Measurements from ENCODE around the gene CARD6.

GRCh38 chr5:40828021-40828631 lies 13.0 kb upstream of the CARD6 start:
- TF ChIP-seq, protein P1, sequence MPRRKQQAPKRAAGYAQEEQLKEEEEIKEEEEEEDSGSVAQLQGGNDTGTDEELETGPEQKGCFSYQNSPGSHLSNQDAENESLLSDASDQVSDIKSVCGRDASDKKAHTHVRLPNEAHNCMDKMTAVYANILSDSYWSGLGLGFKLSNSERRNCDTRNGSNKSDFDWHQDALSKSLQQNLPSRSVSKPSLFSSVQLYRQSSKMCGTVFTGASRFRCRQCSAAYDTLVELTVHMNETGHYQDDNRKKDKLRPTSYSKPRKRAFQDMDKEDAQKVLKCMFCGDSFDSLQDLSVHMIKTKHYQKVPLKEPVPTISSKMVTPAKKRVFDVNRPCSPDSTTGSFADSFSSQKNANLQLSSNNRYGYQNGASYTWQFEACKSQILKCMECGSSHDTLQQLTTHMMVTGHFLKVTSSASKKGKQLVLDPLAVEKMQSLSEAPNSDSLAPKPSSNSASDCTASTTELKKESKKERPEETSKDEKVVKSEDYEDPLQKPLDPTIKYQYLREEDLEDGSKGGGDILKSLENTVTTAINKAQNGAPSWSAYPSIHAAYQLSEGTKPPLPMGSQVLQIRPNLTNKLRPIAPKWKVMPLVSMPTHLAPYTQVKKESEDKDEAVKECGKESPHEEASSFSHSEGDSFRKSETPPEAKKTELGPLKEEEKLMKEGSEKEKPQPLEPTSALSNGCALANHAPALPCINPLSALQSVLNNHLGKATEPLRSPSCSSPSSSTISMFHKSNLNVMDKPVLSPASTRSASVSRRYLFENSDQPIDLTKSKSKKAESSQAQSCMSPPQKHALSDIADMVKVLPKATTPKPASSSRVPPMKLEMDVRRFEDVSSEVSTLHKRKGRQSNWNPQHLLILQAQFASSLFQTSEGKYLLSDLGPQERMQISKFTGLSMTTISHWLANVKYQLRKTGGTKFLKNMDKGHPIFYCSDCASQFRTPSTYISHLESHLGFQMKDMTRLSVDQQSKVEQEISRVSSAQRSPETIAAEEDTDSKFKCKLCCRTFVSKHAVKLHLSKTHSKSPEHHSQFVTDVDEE (CRISPR knock-in tag; IDR thresholded peaks at IDR 0.05), result no peak
- TF ChIP-seq ZFP30 (CRISPR knock-in tag; IDR thresholded peaks at IDR 0.05) (no peak), TOX (CRISPR knock-in tag; IDR thresholded peaks at IDR 0.05; ENCODE audit: borderline replicate concordance) (no peak), ISL1 (CRISPR knock-in tag; IDR thresholded peaks at IDR 0.05) (no peak), CREB5 (CRISPR knock-in tag; IDR thresholded peaks at IDR 0.05; ENCODE audit: low read depth) (no peak; the same call in none of the 2 replicates), TCF4 (CRISPR knock-in tag; IDR thresholded peaks at IDR 0.05; ENCODE audit: borderline replicate concordance) (no peak), PATZ1 (CRISPR knock-in tag; IDR thresholded peaks at IDR 0.05; ENCODE audit: borderline replicate concordance) (no peak), ZC3H10 (CRISPR knock-in tag; IDR thresholded peaks at IDR 0.05) (no peak), ARNTL (CRISPR knock-in tag; IDR thresholded peaks at IDR 0.05; ENCODE audit: borderline replicate concordance, low read depth) (no peak), RARB (CRISPR knock-in tag; IDR thresholded peaks at IDR 0.05) (no peak), PPARA (CRISPR knock-in tag; IDR thresholded peaks at IDR 0.05; ENCODE audit: borderline replicate concordance) (no peak), SNAI2 (CRISPR knock-in tag; IDR thresholded peaks at IDR 0.05) (no peak), GLIS3 (CRISPR knock-in tag; IDR thresholded peaks at IDR 0.05) (no peak)
- TF ChIP-seq, protein P2, sequence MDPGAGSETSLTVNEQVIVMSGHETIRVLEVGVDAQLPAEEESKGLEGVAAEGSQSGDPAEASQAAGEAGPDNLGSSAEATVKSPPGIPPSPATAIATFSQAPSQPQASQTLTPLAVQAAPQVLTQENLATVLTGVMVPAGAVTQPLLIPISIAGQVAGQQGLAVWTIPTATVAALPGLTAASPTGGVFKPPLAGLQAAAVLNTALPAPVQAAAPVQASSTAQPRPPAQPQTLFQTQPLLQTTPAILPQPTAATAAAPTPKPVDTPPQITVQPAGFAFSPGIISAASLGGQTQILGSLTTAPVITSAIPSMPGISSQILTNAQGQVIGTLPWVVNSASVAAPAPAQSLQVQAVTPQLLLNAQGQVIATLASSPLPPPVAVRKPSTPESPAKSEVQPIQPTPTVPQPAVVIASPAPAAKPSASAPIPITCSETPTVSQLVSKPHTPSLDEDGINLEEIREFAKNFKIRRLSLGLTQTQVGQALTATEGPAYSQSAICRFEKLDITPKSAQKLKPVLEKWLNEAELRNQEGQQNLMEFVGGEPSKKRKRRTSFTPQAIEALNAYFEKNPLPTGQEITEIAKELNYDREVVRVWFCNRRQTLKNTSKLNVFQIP (CRISPR knock-in tag; IDR thresholded peaks at IDR 0.05; ENCODE audit: borderline replicate concordance, low read depth), result no peak

Measured in SK-N-SH treated with all-trans-retinoic acid at 6 μM for 48 hours (cell line).